CD4-positive, alpha-beta T cell (primary cell): ENCODE measurements around the gene DCLRE1C. TPM values are rescaled to one million over a fixed set of nuclear protein-coding genes. Genes with fewer than 3 reads are reported as not detected.

ENCODE experiments used
- ATAC-seq: fragments of 200-7000 bp; cut with Tn5 transposase; one replicate; pipeline ENCODE4 v1.10.0; 2022; ENCODE audit warnings: mild to moderate bottlenecking; ENCODE audit not compliant: poor library complexity
- CTCF ChIA-PET: fragments of 350-600 bp; sonication (Branson Sonifier 250); formaldehyde crosslinking; loops from one replicate; lab custom pipeline; 2021; ENCODE audit warnings: antibody characterized with exemption, inconsistent platforms; lab: Charles Lee
- POLR2A ChIA-PET: fragments of 350-600 bp; sonication (Branson Sonifier 250); formaldehyde crosslinking; loops from one replicate; lab custom pipeline; 2021; ENCODE audit warnings: antibody characterized with exemption, inconsistent platforms; lab: Charles Lee
- DNase-seq, 14 experiments: peaks; one replicate each; pipeline ENCODE4 v3.0.0-alpha.2; 2013 to 2020; ENCODE audit warnings: mixed read lengths in 2 of 14
- H3K27ac ChIP-seq, 2 donors: one replicate each; pipeline versions ENCODE4 v1.5.1 to v1.7.0; 2013; ENCODE audit warnings: low read length in 2 of 2, low read depth in 1 of 2, mild to moderate bottlenecking in 1 of 2
- H3K27me3 ChIP-seq, 2 experiments: 1 replicate in 1 of 2; 2 replicates in 1 of 2; pipeline versions ENCODE4 v1.6.1 to v1.7.0; 2013; ENCODE audit warnings: low read length in 2 of 2, control low read depth in 1 of 2, mild to moderate bottlenecking in 1 of 2, moderate library complexity in 1 of 2; ENCODE audit not compliant: insufficient read depth in 2 of 2, control insufficient read depth in 1 of 2
- H3K36me3 ChIP-seq: one replicate; pipeline ENCODE4 v1.6.1; 2013; ENCODE audit warnings: low read length, control low read depth; ENCODE audit not compliant: insufficient read depth
- H3K4me1 ChIP-seq: one replicate; pipeline ENCODE4 v1.6.1; 2013; ENCODE audit warnings: low read length, control low read depth; ENCODE audit not compliant: insufficient read depth
- H3K4me3 ChIP-seq: one replicate; pipeline ENCODE4 v1.5.1; 2013; ENCODE audit warnings: mild to moderate bottlenecking, low read length, moderate library complexity
- H3K9me3 ChIP-seq, 2 experiments: 1 replicate in 1 of 2; 2 replicates in 1 of 2; pipeline versions ENCODE4 v1.6.1 to v1.7.0; 2013; ENCODE audit warnings: low read length in 2 of 2, mild to moderate bottlenecking in 2 of 2, control low read depth in 1 of 2, moderate library complexity in 1 of 2; ENCODE audit not compliant: control insufficient read depth in 1 of 2, insufficient read depth in 1 of 2
- H3K27ac Mint-ChIP-seq: one replicate; pipeline ENCODE4 v1.8.0; 2020; ENCODE audit warnings: mixed read lengths
- H3K27me3 Mint-ChIP-seq: one replicate; pipeline ENCODE4 v1.8.0; 2021; ENCODE audit warnings: mixed read lengths
- H3K36me3 Mint-ChIP-seq: one replicate; pipeline ENCODE4 v1.8.0; 2021; ENCODE audit warnings: low read depth, mixed read lengths
- H3K4me1 Mint-ChIP-seq: one replicate; pipeline ENCODE4 v1.8.0; 2021; ENCODE audit warnings: low read depth, mixed read lengths
- H3K4me3 Mint-ChIP-seq: one replicate; pipeline ENCODE4 v1.8.0; 2020; ENCODE audit warnings: mild to moderate bottlenecking, mixed read lengths
- H3K9me3 Mint-ChIP-seq: one replicate; pipeline ENCODE4 v1.8.0; 2020; ENCODE audit warnings: mixed read lengths
- CTCF ChIP-seq: fragments of 200-600 bp; IDR thresholded peaks from one replicate; pipeline ENCODE4 v1.8.0; 2022; ENCODE audit warnings: antibody characterized with exemption, mild to moderate bottlenecking
- intact Hi-C, 2 experiments: fragments of 100-400 bp; cut with DNase I in 1 of 2; cut with micrococcal nuclease in 1 of 2; formaldehyde crosslinking; loops; one replicate each; pipeline versions ENCODE4 v1.15.1 to v1.9.0; 2023 to 2025; cut with DNase I, micrococcal nuclease
- total RNA-seq, 174 experiments: library from RNA in 2 of 174; stranded (reverse) in 2 of 174; gene quantifications; one replicate each; pipeline ENCODE4 v1.2.3 and lab custom pipeline; 2021 to 2026

DCLRE1C gene
- total RNA-seq, 2 experiments from 2014 or later: 11.0 to 15.4 TPM

GRCh38 chr10:14860791-14861190 is 93.1 kb downstream of the DCLRE1C start:
- Histone ChIP-seq H3K27ac (no peak overlapping the region), H3K4me3 (no peak overlapping the region), H3K4me1 (no peaks in the 10 kb centered on the region), H3K27me3 (no peaks in the 10 kb centered on the region), H3K36me3 (peaks cover 42% of the 10 kb centered on the region), H3K9me3 (no peaks in the 10 kb centered on the region)
- DNase-seq (no peak), ATAC-seq (no peak)
- TF ChIP-seq CTCF: no peak
- Mint-ChIP-seq H3K4me3 (no peak overlapping the region), H3K27ac (no peak overlapping the region), H3K4me1 (no peaks in the 10 kb centered on the region), H3K27me3 (no peaks in the 10 kb centered on the region), H3K9me3 (no peaks in the 10 kb centered on the region), H3K36me3 (peaks cover 68% of the 10 kb centered on the region)
- intact Hi-C loops: no loop called here
- CTCF ChIA-PET: no interaction called here
- POLR2A ChIA-PET: no interaction called here

GRCh38 chr10:14859775-14860174 is 94.1 kb downstream of the DCLRE1C start:
- no peaks in the 10 kb centered on the region for H3K27me3 Mint-ChIP-seq
- intact Hi-C loops: no loop called here
- no peak overlapping the region for H3K27ac ChIP-seq
- DNase-seq (no peak), ATAC-seq (no peak)
- peaks cover 74% of the 10 kb centered on the region for H3K36me3 Mint-ChIP-seq
- H3K4me3 Mint-ChIP-seq: no peak overlapping the region
- H3K4me3 ChIP-seq: no peak overlapping the region
- ChIA-PET POLR2A (no interaction called here), CTCF (no interaction called here)
- H3K27ac Mint-ChIP-seq: no peak overlapping the region
- H3K27me3 ChIP-seq: no peaks in the 10 kb centered on the region
- no peak for TF ChIP-seq CTCF
- H3K4me1 ChIP-seq: no peaks in the 10 kb centered on the region
- peaks cover 43% of the 10 kb centered on the region for H3K36me3 ChIP-seq
- no peaks in the 10 kb centered on the region for H3K4me1 Mint-ChIP-seq
- H3K9me3 Mint-ChIP-seq: no peaks in the 10 kb centered on the region
- no peaks in the 10 kb centered on the region for H3K9me3 ChIP-seq

GRCh38 chr10:14859043-14859442 is 94.9 kb downstream of the DCLRE1C start:
- H3K9me3 ChIP-seq: no peaks in the 10 kb centered on the region
- H3K27ac ChIP-seq: no peak overlapping the region
- no peak overlapping the region for H3K4me3 Mint-ChIP-seq
- no peak for DNase-seq
- H3K27me3 Mint-ChIP-seq: no peaks in the 10 kb centered on the region
- peaks cover 77% of the 10 kb centered on the region for H3K36me3 Mint-ChIP-seq
- H3K4me1 ChIP-seq: no peaks in the 10 kb centered on the region
- no peak for TF ChIP-seq CTCF
- no peak overlapping the region for H3K4me3 ChIP-seq
- POLR2A ChIA-PET: interaction anchor here (1.0 kb wide), 2 partner anchors 19 to 21 kb away, joined by 3 to 4 read pairs; partner anchors contain the start of genes CDNF, HSPA14, MSANTD7 and SUV39H2
- peaks cover 45% of the 10 kb centered on the region for H3K36me3 ChIP-seq
- H3K27me3 ChIP-seq: no peaks in the 10 kb centered on the region
- ATAC-seq: no peak
- no peaks in the 10 kb centered on the region for H3K9me3 Mint-ChIP-seq
- no peak overlapping the region for H3K27ac Mint-ChIP-seq
- CTCF ChIA-PET: no interaction called here
- intact Hi-C loops: no loop called here
- H3K4me1 Mint-ChIP-seq: no peaks in the 10 kb centered on the region
